GM18909 (cell line): Measurements from ENCODE around the gene BCL11A.

ENCODE experiments used
- ATAC-seq: cut with Tn5 transposase; IDR thresholded peaks from one replicate; pipeline ENCODE4 v1.9.1; 2021; ENCODE audit warnings: mild to moderate bottlenecking; ENCODE audit not compliant: unreplicated experiment, poor library complexity

BCL11A gene

DNA sequence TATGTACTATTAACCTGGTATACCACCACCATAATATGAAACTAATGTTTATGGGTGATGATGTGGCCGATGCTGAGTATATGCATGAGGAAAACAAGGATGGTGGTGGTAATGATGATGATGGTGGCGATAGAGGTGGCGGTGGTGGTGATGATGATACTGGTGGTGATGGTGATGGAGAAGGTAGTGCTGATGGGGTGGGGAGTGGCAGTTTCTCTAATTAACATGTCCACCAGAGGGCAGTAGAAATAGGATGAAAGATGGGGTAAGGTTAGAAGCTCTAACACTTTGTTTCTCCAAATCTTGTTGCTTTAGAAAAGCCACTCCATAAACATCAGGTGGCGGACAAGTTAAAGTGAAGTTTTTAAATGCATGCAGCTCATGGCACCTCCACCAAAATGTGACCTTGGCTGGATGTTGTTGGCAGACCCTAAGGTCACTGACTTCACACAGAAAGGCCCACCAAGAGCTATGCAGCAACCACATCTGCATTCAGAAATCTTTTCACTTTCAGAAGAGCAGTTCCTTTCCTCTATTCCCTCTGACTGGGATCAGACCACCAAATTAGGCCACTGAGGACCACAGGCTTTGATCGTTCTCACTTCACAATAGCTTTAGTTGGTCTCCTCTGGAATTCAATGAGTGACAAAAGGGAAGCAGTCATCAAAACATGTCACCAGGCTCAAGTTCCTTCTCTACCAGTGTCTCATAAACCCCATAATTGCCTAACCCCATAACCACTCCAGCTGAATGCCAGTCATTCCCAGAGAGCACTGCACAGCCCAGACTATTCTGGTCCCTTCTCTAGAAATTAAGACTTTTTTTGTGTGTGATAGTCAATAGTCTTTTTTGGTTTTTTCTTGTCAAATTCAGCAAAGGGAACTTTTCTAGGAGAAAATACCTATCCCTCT, 7.5 kb upstream of the BCL11A start:
- peak; percentile 62 for ATAC-seq

DNA sequence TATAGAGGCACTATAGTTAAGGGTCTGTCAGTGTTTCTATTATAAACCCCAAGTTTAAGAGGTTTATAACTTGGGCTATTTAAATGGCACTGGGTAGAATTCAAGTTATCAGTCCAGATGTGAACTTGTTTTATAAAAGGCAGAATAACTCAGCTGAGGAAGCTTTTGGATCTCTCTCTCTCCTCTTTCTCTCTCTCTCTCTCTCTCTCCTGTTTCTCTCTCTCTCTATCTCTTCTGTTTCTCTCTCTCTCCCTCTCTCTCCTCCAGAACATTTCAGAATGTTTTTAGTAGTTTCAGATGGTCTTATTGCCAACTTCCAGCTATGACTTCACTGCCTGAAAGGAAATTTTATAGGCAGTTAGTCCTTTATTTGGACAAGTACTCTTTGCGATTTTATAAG, 6.4 kb upstream of the BCL11A start:
- ATAC-seq, result no peak

DNA sequence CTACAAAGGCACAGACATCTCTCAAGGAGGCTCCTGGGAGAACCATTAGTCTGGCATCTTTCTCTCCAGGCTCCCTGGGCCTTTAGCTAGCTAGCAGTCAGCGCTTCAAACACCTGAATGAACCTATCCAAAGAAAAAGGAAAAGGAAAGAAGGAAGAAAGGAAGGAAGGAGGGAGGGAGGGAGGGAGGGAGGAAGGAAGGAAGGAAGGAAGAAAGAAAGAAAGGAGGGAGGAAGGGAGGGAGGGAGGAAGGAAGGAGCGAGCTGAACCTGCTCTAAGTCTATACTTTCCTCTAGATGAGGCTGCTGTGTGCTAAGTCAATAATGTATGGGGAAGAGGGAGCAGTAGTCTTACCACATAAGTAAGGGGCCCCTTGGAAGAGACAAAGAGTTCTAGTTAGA, 5.1 kb upstream of the BCL11A start:
- no peak for ATAC-seq

DNA sequence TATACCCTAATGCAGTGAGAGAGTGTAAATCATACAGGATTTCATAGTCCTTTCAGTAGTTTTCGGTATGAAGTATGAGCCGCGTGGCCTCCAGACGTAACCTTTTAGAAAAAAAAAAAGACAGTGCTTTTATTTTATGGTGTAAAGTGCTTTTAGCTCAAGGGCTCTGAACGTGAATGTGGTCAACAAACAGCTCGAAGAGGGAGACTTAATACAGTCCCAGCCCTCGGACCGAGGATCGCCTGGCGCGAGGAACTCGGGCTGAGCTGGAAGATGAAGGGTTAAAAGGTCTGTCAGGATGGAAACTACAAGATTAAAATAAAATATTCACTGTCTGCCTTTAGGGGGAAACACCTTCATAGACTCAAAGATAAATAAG, 4.0 kb upstream of the BCL11A start:
- ATAC-seq, result no peak

DNA sequence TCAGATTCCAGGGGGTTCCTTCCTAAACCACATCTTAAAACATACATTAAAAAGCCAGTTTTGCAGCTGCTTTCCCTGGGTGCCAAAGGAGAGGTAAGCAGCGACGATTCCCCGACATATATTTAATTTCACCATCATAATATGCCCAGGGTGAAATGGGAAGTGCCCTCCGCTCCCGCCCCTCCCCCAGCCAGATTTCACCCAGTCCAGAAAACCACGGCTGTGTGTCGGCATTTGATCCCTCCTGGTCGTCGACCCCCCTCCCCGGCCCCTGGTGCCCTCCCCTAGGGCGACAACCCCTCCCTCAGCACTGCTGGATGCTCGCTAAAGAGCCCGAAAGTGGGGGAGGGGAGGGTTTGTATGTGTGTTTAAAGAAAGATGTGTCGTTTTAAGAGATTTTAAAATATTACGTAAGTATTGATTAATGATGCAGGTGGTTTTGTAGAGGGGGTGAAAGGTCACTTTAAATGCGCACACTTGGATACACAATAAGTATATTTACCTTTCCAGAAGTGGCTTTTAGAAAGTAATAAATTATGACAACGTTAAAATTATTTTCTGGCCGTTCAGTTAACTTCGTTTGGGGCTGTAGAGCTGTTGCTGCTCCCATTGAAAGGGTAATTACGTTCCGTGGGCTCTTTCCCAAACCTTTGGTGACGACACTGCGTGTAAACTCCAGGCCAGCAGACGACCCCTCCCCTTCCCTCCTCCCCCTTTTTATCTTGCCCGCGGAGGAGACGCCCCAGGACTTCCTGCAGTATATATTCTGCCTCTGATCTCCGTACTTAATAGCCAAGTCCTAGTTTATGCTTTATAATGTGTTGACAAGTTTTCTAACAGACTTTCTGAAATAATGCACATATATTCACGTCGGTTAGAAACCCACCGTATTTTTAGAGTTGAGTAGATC, 3.4 kb upstream of the BCL11A start:
- no peak for ATAC-seq

DNA sequence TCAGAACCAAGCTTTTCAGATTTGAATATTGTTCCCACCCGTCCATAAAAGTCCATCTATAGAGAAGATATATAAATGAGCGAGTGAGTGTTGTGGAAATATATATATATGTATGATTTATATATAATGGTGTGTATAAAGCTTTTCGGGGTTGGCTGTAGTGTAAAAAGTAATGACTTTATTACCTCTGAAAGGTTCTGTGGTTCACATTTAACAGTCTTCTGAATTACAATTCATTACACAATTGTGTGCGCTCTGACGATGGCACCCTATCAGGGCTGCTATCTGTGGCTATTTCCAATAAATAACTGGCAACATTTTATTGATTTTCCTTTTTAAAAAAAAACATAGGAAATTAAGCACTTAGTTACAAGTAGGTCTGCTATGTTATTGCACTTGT, 2.7 kb upstream of the BCL11A start:
- ATAC-seq, result no peak

DNA sequence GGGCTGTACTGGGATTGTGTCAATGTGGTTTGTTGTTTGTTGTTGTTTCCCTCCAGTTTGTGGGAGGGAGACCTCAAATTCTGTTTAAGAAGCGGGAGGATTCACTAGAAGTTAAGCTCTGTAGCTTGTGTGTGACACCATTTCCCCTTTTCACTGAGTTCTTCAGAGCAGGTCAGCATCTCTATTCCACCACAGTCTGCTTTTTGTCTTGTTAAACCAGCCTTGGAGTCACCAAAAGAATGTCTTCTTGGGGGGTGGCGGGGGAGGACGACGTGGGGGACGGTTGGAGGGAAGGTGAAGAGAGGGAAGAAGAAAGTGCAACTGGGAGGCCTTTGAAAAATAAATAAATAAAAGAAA, 2.3 kb upstream of the BCL11A start:
- ATAC-seq, result peak; percentile 7

DNA sequence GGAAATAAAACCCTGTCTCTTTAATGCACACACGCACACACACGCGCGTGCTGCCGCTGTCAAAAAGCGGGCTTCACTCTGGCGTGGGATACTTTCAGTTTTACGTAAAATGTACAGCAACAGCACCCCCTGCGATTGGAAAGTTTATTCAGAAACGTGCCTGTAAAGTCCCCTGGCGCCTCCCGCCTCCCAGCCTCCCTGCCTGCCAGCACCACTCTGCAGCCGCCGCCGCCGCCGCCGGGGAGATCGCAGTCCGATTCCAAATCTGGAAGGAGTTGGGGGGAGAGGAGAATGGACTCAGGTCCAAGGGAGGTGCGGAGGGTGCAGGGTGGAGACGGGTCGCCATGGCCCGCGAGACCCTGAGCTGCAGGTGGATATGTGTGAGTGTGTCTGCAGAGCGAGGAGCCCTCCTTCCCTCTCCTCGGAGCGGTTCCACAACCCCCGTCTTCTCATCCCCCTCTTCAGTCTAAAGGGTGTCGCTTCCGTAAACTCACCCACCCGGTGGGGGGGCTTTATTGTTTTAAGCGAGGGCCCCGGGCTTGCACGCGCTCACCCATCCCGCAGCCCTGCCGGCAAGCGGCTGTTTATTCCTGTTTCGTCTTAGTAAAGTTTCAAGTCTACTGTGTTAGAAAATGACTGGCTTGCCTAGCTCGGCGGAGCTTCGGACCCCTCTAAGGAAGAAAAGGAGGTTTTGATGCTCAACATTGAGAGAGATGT, 1.8 kb upstream of the BCL11A start:
- ATAC-seq, result peak; percentile 47

DNA sequence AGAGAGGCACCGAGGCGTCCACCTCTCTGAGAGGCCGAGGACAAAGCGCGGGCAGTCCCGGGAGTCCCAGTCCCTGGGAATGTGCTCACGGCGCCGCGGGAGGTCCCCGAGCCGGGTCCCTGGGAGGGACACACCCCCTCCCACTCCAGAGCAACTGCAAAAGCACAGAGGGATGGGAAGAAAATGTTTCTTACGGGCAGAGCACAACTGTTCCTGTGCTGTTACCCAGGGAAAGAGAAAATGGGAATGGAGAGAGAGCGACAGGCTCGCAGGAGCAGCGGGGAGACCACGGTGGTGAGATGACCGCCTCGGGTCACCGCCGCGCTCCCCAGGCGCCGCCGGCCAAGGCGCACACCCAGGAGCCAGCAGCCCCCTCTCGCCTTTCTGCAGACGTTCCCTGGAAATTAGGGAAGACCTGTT, 1.2 kb upstream of the BCL11A start:
- ATAC-seq, result peak; percentile 0

DNA sequence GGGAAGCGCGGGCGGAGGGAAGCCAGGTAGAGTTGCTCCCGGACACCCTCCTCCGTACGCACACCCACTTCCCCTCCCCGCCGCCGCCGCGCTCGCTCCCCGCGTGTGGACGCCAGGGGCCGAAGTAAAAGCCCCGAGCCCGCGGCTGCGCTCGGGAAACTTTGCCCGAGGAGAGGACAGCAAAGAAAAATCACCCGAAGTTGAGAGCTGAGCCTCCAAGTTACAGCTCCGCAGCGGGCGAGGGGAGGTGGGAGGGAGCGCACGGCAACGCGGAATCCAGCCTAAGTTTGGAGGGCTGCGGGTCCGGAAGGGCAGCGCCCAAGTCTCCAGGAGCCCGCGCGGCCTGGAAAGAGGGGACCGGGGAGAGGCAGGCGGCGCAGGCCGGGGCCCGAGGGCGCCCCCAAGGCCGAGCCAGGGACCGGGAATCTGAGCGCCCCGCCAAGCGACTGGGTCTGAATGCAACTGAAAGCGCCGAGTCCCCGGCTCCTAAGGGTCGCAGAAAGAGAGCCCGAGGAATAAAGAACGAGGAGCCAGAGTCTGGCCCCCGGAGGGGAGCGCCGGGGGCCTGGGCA, 706 bp upstream of the BCL11A start:
- ATAC-seq, result no peak

DNA sequence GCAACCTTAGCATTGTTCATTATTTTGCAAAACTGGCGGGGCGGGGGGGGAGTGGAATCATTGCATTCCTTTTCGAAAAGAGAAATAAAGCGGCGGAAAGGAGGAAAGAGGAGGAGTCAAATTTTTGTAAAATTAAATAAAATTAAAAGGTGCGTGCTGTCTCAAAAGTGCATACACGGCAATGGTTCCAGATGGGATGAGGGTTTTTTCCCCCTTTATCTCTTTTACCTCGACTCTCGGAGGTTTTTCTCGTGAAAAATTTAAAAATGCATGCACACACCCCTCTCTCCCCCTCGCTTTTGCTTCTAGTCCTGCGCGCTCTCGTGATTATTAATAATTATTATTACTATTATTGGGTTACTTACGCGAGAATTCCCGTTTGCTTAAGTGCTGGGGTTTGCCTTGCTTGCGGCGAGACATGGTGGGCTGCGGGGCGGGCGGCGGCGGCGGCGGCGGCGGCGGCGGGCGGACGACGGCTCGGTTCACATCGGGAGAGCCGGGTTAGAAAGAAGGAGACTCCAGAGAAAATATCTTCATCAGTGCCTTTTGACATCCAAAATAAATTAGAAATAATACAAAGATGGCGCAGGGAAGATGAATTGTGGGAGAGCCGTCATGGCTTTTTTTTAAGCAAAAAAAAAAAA, 481 bp downstream of the BCL11A start:
- ATAC-seq, result no peak

DNA sequence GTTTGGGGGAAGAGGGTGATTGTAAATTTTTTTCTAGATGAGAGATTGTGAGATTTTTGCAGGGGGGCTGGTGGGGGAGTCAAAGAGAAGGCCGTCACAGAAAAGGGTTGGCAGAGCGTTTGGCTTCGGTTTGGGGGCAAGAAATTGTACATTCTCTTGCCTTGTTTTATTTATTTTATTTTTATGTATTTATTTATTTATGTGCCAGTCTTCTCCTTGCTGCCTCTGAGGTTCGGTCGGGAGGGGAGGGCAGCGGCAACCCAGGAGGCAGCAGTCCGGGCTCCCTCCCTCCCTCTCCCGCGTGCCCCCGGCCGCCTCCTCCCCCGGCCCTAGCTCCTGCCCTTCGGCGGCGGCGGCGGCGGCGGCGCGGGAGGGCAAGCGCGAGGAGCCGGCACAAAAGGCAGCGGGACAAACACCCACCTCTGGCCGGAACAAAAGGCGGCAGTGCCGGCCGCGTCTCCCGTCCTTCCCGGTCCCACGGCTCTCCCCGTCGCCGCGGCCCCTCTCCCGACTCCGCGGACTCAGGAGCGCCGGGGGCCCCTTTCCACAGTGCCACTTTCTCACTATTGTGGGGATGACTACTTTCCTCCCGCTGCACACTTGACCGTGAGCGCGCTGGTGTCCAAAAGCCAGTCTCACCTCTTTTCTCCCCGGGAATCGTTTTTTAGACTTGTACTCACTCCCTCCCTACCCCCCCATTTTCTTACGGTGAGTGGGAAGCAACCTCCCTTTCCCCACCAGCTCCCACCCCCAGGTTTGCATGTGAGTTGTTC, 1.2 kb downstream of the BCL11A start:
- ATAC-seq, result no peak

DNA sequence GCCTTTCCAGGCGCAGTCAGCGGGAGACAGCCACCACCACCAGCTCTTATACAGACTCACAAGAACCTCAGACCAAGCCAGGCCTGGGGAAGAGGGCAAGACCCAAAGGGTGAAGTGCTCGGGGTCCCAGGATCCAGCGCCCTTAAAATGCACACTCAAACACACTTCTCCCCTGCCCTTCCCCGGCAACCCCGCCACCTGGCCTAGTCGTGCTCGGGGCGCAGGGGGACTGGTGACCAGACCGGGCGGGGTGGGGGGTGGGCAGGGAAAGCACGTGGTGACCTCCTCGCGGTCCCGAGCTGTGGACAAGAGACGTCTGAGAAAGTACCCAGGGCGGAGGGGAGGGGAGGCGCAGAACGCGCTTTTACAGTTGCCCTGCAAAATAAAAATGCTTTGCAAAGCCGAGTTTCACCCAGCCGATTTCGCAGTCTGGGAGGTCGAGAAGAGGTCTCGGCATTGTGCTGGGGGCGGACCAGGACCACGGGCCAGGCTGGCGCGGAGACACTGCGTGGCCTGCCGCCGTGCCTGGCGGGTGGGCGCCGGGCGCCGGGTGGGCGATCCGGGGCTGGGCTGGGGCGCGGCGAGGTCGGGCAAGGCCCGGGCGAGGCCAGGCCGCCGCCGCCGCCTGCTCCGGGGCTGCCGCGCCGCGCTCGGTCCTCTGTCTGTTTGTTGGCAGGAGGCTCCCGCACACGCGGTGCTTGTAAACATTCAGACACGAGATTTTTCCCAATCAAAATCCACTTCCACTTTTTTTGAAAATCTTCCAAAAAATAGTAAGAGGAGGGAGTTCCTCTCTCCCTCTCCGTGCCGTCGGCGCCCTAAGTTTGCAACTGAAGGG, 2.0 kb downstream of the BCL11A start:
- ATAC-seq, result no peak

DNA sequence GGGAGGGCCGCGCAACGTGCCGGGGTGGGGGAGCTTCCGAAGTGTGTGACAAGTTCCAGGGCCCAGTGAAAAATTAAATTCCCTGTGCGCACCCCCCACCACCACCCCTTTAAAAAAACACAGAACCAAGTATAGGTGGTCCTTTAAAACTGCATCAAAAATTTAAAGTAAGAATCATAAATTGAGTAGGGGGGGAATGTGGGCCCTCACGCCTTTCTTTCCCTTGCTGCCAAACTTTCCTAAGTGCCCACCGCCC, 2.5 kb downstream of the BCL11A start:
- no peak for ATAC-seq

DNA sequence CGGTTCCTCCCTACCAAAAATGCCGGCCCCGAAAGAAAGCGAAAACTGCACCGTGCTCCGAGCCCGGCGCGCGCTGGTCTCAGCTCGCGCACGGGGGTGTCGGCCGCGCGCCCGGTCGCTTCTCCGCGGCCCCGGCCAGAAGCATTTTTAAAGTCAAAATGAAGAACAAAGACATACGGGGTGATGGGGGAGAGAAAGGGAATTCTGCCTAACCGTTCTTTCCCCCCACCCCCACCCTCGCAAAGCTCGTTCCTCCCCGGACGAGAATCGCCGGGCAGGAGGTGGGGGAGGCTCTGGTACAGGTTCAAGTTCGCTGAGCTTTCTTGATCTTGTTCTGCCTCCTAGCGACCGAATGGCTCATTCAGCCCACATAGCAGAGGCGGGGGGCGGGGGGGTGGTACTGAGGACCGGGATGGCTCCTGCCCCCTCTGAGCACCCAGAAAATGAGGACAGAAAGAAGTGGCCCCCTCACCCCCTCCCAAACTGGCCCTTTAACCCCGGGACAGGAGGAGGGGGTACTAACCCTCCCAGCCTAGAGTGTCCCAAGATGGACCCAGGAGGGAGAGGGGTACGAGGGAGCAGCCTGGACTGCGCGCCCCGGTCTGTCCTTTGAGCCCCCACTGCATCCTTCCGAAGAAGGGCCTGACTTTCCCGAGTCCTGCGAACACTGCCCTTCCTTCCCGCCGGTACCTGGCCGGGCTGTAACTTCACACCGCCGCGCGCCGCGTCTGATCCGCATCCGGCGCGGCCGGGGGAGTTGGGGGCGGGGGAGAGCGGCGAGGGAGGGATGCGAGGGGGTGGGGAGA, 3.1 kb downstream of the BCL11A start:
- ATAC-seq, result peak; percentile 58

DNA sequence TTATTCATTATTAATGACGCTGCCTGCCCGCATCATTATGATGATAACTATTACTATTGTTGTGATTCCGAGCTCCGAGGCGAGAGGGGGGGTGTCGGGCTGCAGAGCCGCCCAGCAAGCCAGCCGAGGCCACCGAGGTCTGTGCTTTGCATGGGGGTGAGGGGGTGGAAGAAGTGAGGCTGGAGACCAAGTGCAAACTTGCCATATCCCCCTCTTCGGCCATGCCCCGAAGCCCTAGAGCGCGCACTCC, 3.6 kb downstream of the BCL11A start:
- peak; percentile 9 for ATAC-seq

DNA sequence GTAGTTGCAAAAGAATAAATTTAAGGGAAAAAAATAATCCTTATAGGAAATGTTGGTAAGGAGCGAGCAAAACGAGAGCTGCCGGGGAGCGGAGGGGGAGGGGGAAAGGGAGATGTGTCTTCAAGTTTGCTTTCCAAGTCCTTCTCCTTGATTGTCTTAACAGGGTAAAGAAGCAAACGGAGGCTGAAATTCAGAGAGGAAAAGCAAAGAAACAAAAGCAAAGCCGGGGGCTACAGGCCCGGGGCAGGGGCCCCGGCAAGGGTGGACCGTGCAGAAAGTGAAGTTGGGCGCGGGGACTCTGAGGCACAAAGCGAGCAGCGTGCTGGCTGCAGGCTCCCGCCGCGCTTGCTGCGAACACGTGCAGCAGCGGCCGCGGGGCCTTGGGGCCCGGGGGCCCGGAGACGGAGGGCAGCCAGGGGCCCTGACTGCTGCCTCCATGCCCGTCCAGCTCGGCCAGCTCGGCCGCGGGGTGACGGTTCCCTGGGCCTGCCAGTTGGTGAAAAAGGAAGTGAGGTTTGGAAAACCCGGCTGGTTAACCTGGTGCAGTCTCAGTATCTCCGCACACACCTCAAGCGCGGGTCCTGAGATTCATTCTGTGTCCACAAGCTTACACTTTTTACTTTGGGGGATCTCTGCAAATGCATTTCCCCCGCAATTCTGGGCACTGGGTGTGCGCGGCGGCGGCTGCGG, 4.1 kb downstream of the BCL11A start:
- peak; percentile 18 for ATAC-seq

DNA sequence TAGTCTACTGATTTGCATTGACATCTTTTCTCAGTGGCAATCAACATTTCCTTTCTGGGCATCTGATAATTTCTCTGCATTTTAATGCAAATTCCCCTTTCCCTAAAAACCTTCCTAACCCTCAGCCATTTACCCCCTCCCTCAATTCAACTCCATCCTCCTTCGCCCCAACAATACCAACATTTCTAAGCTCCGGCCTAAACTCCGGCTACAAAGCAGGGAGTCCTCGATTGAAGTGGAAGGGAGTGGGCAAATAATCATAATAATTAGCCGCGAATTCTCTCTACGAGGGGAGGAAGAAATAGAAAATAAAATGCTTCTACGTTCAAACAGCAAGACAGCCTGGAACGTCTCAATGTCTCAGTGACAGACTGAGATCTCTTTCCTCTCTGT, 4.6 kb downstream of the BCL11A start:
- no peak for ATAC-seq
